ENCODE results near the gene PPP1R10.

DNA sequence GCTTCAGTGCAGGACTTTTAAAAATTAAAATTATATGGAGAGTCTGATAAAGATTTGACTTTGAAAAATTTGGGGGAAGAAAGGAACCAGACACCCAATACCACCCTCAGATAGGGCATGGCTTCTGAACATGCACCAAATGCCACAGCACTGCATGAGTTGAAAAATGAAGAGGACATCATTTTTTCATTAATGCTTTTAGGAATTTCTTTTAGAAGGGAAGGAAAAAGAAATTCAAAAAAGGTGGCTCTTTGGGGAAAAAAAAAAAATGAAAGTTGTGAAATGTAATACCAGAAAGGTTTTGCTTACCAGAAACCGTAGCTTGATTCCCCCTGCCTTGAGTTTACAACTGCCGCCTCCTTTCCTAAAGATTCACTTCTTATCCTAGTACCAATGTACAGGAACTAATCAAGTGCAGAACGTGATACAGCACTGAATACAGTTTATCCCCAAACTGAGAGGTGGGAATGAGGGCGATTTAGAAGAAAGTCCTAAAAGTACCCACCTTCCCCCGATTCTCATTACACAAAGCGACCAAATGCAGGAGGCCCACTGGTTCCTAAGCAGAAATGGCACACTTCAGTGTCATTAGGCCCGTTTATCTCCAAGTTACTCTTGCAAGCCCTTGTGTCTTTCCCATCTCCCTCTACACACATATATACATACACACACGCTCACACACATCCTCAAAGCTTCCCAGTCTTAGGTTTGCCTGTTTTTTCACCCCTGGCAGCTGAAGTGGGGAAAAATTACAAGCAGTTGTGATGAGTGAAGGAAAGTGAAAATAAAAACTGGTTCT lies 2.8 kb downstream of the PPP1R10 start:
- TF ChIP-seq, protein P1, sequence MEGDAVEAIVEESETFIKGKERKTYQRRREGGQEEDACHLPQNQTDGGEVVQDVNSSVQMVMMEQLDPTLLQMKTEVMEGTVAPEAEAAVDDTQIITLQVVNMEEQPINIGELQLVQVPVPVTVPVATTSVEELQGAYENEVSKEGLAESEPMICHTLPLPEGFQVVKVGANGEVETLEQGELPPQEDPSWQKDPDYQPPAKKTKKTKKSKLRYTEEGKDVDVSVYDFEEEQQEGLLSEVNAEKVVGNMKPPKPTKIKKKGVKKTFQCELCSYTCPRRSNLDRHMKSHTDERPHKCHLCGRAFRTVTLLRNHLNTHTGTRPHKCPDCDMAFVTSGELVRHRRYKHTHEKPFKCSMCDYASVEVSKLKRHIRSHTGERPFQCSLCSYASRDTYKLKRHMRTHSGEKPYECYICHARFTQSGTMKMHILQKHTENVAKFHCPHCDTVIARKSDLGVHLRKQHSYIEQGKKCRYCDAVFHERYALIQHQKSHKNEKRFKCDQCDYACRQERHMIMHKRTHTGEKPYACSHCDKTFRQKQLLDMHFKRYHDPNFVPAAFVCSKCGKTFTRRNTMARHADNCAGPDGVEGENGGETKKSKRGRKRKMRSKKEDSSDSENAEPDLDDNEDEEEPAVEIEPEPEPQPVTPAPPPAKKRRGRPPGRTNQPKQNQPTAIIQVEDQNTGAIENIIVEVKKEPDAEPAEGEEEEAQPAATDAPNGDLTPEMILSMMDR (IDR thresholded peaks at IDR 0.05): no peak
- TF ChIP-seq POLR2A (IDR thresholded peaks at IDR 0.05) (no peak), EP300 (IDR thresholded peaks at IDR 0.05) (no peak)
